IPS-15b (cell line): Measurements from ENCODE around the gene OR1J1.

Source experiments
- H3K27me3 ChIP-seq: one replicate; pipeline ENCODE4 v1.6.1; 2013; ENCODE audit warnings: low read length; ENCODE audit not compliant: control insufficient read depth, insufficient read depth
- H3K36me3 ChIP-seq: one replicate; pipeline ENCODE4 v1.6.1; 2013; ENCODE audit warnings: low read length; ENCODE audit not compliant: control insufficient read depth, insufficient read depth
- H3K4me1 ChIP-seq: one replicate; pipeline ENCODE4 v1.6.1; 2013; ENCODE audit warnings: mild to moderate bottlenecking, low read length; ENCODE audit not compliant: control insufficient read depth, insufficient read depth
- H3K4me3 ChIP-seq: one replicate; pipeline ENCODE4 v1.5.1; 2013; ENCODE audit warnings: low read depth, low read length
- H3K9ac ChIP-seq: one replicate; pipeline ENCODE4 v1.6.1; 2013; ENCODE audit warnings: low read depth, mild to moderate bottlenecking, low read length
- H3K9me3 ChIP-seq: one replicate; pipeline ENCODE4 v1.6.1; 2013; ENCODE audit warnings: mild to moderate bottlenecking, low read length; ENCODE audit not compliant: control insufficient read depth, insufficient read depth

Gene OR1J1

DNA sequence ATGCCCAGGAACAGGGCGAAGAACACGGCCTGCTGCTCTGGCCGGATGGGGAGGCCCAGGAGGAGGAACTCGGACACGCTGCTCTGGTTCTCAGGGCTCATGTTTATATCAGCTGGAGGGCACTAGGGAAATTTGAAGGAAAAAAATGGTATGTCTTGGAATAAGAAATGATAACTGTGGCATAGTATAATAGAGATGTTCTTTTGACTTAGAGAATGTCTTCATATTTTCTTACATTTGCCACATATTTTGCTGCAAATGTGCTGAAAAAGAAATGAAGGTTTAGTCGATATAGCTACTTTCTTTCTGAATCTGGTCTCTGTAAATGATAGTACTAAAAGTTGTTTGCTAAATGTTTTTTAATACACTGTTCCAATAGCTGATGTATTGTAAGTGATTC, at the start of gene OR1J1:
OR1J1 (minus strand) TSS at position 101 of the 400 bp plus-strand sequence; CDS start at position 101, 0 bp downstream.
- no peaks in the 10 kb centered on the region for H3K27me3 ChIP-seq
- no peak within 1 kb of the TSS for H3K9ac ChIP-seq
- no peaks in the 10 kb centered on the region for H3K9me3 ChIP-seq
- no peaks in the 10 kb centered on the region for H3K4me1 ChIP-seq
- no peak within 1 kb of the TSS for H3K4me3 ChIP-seq
- H3K36me3 ChIP-seq = no peaks in the 10 kb centered on the region

DNA sequence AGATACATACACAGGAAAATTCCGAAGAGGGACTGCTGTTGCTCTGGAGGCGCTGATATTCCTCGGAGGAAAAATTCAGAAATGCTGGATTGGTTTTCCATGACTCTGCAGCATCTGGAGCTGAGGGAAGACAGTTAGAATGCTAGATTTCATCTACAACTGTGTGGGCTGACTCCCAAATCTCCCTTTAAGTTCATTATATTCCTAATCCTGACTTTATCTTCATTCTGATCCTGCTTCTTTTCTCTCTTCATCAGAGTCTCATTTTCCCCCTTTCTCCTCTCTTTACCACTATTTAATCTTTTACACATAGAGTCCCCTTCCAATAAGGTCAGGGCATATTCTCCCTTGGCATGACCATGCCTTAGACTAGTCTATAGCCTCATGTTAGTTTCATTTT, 49.5 kb upstream of the OR1J1 start, which contains the start of gene OR1N1:
OR1N1 (minus strand) TSS at position 101 of the 400 bp plus-strand sequence; CDS start at position 101, 0 bp downstream.
- H3K27me3 ChIP-seq = no peaks in the 10 kb centered on the region
- no peak within 1 kb of the TSS for H3K9ac ChIP-seq
- no peaks in the 10 kb centered on the region for H3K9me3 ChIP-seq

GRCh38 chr9:122526602-122527001, 48.9 kb upstream of the OR1J1 start:
- H3K4me3 ChIP-seq = no peak overlapping the region
- H3K9ac ChIP-seq = no peak overlapping the region
- no peaks in the 10 kb centered on the region for H3K9me3 ChIP-seq
- H3K4me1 ChIP-seq = no peaks in the 10 kb centered on the region
- H3K27me3 ChIP-seq = no peaks in the 10 kb centered on the region
- H3K36me3 ChIP-seq = no peaks in the 10 kb centered on the region

More for the DNA sequence above, 49.5 kb upstream of the OR1J1 start, which contains the start of gene OR1N1:
- H3K4me1 ChIP-seq = no peaks in the 10 kb centered on the region
- no peaks in the 10 kb centered on the region for H3K36me3 ChIP-seq
- H3K4me3 ChIP-seq = no peak within 1 kb of the TSS

GRCh38 chr9:122519376-122519775, 41.6 kb upstream of the OR1J1 start:
- H3K27me3 ChIP-seq = peaks cover 2% of the 10 kb centered on the region
- H3K4me1 ChIP-seq = no peaks in the 10 kb centered on the region
- H3K9ac ChIP-seq = no peak overlapping the region
- H3K9me3 ChIP-seq = no peaks in the 10 kb centered on the region
- no peaks in the 10 kb centered on the region for H3K36me3 ChIP-seq
- H3K4me3 ChIP-seq = no peak overlapping the region

DNA sequence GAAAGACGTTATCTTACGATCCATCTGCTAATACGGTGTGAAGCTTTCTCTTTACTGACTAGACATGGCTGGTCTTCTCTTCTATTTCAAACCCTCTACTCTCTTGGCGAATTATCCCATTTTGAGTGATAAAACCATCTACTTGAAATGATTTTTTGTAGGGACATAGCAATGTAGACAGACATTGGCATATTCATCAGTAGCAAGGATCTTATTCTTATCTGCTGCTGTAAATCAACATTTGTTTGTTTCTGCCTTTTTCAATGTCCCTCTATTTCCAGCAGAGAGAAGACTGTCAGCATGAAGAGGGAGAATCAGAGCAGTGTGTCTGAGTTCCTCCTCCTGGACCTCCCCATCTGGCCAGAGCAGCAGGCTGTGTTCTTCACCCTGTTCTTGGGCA, 41.1 kb upstream of the OR1J1 start, which contains the start of gene OR1J4:
OR1J4 (plus strand) TSS at position 301 of the 400 bp plus-strand sequence; CDS start at position 301, 0 bp downstream.
- no peak within 1 kb of the TSS for H3K9ac ChIP-seq
- no peaks in the 10 kb centered on the region for H3K9me3 ChIP-seq
- H3K27me3 ChIP-seq = peaks cover 2% of the 10 kb centered on the region
- H3K4me1 ChIP-seq = no peaks in the 10 kb centered on the region
- no peaks in the 10 kb centered on the region for H3K36me3 ChIP-seq
- H3K4me3 ChIP-seq = no peak within 1 kb of the TSS

DNA sequence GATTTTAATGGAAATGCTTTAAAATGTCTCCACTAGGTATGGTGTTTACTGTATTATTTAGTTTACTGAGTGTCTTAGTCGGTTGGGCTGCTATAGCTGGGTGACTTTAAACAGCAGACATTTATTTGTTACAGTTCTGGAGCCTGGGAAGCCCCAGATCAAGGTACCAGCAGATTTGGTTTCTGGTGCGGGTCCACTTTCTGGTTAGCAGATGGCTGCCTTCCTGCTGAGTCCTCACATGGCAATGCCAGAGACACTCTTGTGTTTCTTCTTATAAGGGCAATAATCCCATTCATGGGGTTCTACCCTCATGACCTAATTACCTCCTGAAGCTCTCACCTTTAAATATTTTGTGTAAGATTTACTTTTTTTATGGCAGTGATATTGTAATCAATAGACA, 40.5 kb upstream of the OR1J1 start:
- no peak overlapping the region for H3K9ac ChIP-seq
- H3K27me3 ChIP-seq = peaks cover 2% of the 10 kb centered on the region
- no peaks in the 10 kb centered on the region for H3K9me3 ChIP-seq
- no peaks in the 10 kb centered on the region for H3K36me3 ChIP-seq
- no peak overlapping the region for H3K4me3 ChIP-seq
- no peaks in the 10 kb centered on the region for H3K4me1 ChIP-seq

DNA sequence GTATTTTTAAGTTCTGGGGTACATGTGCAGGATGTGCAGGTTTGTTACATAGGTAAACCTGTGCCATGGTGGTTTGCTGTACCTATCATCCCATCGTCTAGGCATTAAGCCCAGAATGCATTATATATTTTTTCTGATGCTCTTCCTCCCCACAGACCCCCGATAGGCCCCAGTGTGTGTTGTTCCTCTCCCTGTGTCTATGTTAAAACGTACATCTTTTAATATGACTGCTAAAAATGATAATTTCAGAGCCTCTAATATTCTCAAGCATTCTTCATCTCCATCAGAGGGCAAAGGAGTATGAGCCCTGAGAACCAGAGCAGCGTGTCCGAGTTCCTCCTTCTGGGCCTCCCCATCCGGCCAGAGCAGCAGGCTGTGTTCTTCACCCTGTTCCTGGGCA, 32.8 kb upstream of the OR1J1 start, which contains the start of gene OR1J2:
OR1J2 (plus strand) TSS at position 301 of the 400 bp plus-strand sequence; CDS start at position 301, 0 bp downstream.
- no peaks in the 10 kb centered on the region for H3K4me1 ChIP-seq
- H3K4me3 ChIP-seq = no peak within 1 kb of the TSS
- no peaks in the 10 kb centered on the region for H3K36me3 ChIP-seq
- no peaks in the 10 kb centered on the region for H3K27me3 ChIP-seq
- H3K9ac ChIP-seq = no peak within 1 kb of the TSS
- no peaks in the 10 kb centered on the region for H3K9me3 ChIP-seq

- no peaks in the 10 kb centered on the region for H3K27me3 ChIP-seq
- peaks cover 3% of the 10 kb centered on the region for H3K9me3 ChIP-seq
- no peak overlapping the region for H3K4me3 ChIP-seq
- H3K36me3 ChIP-seq = no peaks in the 10 kb centered on the region
- no peak overlapping the region for H3K9ac ChIP-seq
- no peaks in the 10 kb centered on the region for H3K4me1 ChIP-seq
These were observed 29.2 kb upstream of the OR1J1 start for GRCh38 chr9:122506964-122507363.

DNA sequence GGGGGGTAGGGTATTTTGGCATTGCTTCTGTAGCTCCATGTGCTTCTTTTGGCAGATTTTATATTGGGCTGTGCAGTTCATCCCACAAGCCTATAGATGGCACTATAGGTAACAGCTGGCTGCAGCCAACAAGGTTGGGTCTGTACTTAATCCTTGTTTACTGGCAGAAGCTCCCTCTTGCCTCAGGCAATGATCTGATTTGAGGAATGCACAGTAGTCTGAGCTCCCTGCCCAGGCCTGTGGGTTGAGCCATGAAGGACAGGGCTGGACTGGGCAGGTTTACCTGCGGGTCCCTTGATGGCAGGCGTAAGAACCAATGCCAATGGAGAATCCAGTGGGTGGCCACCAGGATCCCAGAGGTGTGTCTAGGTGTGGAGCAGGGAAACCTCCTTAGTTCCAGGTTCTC, 21.2 kb upstream of the OR1J1 start:
- H3K4me3 ChIP-seq = no peak overlapping the region
- H3K27me3 ChIP-seq = no peaks in the 10 kb centered on the region
- H3K36me3 ChIP-seq = no peaks in the 10 kb centered on the region
- H3K4me1 ChIP-seq = no peaks in the 10 kb centered on the region
- H3K9ac ChIP-seq = no peak overlapping the region
- H3K9me3 ChIP-seq = no peaks in the 10 kb centered on the region

DNA sequence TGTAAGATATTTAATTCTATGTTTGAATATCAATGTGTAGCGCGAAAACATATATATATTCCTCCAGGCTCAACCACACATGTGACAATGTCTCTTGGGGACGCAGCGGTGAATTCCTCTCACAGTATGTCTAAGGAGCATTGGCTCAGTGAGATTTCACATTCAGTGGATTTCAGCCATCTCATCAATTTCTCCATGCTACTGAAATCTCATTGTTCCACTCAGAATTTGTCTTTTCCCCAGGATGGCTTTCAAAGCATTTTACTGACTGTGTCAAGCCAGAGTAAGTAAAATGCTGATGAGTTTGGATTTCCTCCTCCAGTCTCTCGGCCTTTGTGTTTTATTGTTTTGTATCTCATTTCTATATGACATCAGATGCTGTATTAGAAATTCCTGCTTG, 1.3 kb upstream of the OR1J1 start:
- Histone ChIP-seq H3K9ac (no peak overlapping the region), H3K4me1 (no peaks in the 10 kb centered on the region), H3K4me3 (no peak overlapping the region), H3K36me3 (no peaks in the 10 kb centered on the region), H3K9me3 (no peaks in the 10 kb centered on the region), H3K27me3 (no peaks in the 10 kb centered on the region)

GRCh38 chr9:122477346-122477745, 380 bp downstream of the OR1J1 start:
- no peak overlapping the region for H3K9ac ChIP-seq
- no peaks in the 10 kb centered on the region for H3K27me3 ChIP-seq
- H3K4me3 ChIP-seq = no peak overlapping the region
- H3K36me3 ChIP-seq = no peaks in the 10 kb centered on the region
- no peaks in the 10 kb centered on the region for H3K4me1 ChIP-seq
- H3K9me3 ChIP-seq = no peaks in the 10 kb centered on the region

DNA sequence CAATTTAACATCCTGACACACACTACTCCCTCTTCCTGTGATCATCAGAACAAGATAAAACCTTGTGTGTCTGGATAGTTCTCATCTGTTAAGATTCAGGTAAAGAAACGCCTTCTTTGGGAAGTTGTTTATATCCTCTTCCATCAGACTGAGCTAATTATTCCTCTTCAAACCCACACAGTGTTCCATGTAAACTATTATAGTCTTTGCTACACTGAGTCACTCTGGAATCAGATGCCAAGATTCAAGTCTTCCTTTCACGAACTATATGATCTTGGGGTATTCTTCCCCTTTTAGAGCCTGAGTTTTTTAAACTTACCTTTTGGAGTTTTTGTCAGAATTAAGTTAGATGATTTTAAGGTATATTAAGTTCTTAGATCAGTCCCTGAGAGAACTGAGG, 2.0 kb downstream of the OR1J1 start:
- H3K9ac ChIP-seq = no peak overlapping the region
- H3K36me3 ChIP-seq = no peaks in the 10 kb centered on the region
- no peak overlapping the region for H3K4me3 ChIP-seq
- no peaks in the 10 kb centered on the region for H3K27me3 ChIP-seq
- no peaks in the 10 kb centered on the region for H3K9me3 ChIP-seq
- H3K4me1 ChIP-seq = no peaks in the 10 kb centered on the region
